NCI-H345 (cell line): ENCODE results near the gene NCOA5.

Experiments
- DNase-seq: peaks from one replicate; lab custom pipeline; 2025; lab: John Stamatoyannopoulos, UW

Gene NCOA5

DNA sequence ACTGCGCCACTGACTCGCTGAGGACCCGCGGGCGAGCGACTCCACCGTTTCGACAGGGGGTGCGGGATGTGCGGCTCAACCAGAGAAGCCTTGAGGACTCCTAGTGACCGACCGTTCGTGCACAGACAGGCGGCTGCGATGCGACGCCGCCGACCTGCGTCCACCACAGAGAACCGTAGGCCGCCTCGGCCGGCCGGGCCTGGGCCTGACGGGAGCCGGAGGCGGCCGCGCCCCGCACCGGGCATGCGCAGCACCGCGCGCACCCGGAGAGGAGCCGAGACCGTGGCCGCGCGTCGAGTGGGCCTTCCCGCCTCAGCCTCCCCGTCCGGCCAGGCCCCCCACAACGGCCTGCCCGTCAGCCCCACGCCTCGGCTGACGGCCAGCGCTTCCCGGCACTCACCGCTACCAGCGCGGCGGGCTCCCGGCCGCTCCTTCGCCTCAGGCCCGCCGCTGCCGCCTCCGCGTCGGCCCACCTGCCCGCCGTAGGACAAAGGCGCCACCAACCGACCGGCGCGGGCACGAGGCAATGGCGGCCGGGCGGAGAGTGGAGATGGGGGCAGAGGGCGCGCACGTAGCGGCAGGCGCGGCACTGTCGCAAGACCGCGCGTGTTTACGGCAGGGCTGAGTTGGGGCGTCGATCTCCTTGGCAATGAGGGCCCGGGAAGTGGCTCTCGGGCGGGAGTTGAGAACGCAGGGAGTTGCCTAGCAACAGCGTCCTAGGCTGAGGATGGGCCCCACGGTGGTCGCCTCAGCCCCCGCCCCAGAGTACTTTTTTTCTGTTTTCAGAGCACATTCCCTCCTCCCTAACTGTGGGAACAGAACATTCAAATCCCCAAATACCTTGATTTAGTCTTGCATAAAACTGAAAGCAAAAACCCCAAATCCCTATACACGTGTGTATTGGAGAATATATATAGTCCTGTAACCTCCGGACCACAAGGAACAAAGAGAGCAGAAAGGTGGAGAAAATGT, at the start of gene NCOA5:
TSS of gene NCOA5 (minus strand) at position 546 of the 972 bp plus-strand sequence. CDS start 10,538 bp downstream, outside the sequence.
- DNase-seq = peak; percentile 99

DNA sequence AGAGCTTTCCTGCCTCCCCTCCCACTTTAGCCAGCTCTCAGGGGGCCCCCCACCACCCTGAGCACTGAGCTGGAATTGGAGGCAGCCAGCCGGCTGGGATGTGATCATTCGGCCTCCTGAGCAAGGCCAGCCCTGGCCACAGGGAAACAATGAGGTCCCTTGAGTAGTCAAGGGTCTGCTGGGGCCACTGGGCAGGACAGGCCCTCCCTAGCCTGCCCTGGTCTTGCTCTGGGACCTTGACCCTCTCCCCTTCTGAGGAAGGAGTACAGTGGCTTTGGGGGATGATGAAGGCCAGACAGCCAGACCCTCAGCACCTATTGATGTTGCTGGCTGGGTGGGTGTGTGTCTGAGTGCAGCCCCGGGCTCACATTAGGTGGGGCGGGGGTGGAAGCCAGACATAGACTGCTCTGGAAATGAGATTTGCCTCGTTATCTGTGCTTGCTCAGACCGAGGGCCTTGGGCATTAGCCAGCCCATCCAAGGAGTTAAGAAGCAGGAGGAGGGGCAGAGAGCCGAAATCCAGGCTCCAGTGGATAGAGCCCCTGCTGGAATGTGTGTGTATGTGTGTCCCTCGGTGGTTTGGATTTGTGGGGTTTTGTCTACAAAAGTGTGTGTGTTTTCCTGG, 49.6 kb upstream of the NCOA5 start:
- DNase-seq = no peak

GRCh38 chr20:46137816-46138215, 48.1 kb upstream of the NCOA5 start:
- peak; percentile 63 for DNase-seq

- DNase-seq = peak; percentile 59
These were observed 46.3 kb upstream of the NCOA5 start for GRCh38 chr20:46135856-46136633.

- DNase-seq = peak; percentile 29
These were observed 45.0 kb upstream of the NCOA5 start for GRCh38 chr20:46134716-46135115.

DNA sequence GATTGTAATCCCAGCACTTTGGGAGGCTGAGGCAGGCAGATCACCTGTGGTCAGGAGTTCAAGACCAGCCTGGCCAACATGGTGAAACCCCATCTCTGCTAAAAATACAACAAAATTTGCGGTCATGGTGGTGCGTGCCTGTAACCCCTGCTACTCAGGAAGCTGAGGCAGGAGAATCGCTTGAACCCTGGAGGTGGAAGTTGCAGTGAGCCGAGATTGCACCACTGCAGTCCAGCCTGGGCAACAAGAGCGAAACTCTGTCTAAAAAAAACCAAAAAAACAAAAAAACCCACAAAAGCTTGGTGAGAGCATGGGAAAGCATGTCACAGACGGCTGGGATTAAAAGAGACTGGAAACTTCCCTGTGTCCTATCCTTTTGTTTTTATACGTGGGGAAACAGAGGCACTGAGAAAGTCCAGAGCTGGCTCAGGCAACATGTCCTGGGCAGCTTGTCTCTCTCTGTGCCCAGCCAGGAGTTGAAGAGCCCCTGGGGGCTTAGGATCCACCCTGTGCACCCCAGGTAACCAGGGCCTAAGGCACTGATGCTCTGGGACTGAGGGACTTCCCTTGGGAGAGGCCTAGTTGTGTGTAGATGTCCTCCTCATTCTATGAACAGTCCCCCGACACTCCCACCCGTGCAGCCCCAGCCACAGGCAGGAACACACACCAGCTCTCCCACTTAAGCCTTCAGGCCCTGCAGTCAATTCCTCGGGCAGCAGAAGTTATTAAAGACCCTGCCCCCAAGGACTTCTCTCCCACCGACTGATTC, 44.3 kb upstream of the NCOA5 start:
- DNase-seq = no peak

DNA sequence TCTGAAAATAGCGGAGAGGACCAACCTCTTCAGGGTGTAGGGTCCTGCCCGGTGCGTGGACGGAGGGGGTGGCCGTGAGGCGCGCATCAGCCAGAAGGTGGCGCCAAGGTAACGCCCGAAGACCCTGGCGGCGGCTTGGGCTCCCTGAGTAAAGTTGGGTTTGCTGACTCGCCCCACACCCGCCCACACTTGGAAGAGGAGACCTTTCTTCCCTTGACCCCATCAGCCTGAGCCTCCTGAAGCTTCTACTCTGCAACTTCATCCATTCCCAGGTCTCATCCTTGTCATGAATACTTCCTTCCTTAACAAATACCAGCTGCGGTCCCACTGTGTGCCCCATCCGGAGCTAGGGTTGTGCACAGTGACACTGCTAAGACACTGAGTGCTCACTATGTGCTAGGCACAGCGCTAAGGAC, 43.0 kb upstream of the NCOA5 start:
- DNase-seq = peak; percentile 75

DNA sequence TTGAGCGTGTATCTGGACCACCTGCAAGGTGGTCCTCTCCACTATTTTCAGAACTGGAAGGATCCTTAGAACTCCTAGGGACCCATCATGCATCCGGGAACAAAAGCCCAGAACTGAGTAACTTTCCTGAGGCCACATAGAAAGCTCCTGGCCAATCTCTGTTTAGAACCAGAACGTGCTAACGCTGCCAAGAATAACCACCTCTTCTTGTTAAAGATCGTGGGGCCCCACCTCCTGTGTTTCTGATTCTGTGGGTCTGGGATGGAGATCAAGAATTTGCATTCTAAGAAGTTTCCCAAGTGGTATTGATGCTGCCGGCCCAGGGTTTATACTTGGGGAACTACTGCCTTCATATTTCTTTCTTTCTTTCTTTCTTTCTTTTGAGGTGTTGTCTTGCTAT, 41.6 kb upstream of the NCOA5 start:
- no peak for DNase-seq

GRCh38 chr20:46130534-46130933, 40.8 kb upstream of the NCOA5 start:
- peak; percentile 95 for DNase-seq

- peak; percentile 83 for DNase-seq
These were observed 40.3 kb upstream of the NCOA5 start for GRCh38 chr20:46129955-46130481.

DNA sequence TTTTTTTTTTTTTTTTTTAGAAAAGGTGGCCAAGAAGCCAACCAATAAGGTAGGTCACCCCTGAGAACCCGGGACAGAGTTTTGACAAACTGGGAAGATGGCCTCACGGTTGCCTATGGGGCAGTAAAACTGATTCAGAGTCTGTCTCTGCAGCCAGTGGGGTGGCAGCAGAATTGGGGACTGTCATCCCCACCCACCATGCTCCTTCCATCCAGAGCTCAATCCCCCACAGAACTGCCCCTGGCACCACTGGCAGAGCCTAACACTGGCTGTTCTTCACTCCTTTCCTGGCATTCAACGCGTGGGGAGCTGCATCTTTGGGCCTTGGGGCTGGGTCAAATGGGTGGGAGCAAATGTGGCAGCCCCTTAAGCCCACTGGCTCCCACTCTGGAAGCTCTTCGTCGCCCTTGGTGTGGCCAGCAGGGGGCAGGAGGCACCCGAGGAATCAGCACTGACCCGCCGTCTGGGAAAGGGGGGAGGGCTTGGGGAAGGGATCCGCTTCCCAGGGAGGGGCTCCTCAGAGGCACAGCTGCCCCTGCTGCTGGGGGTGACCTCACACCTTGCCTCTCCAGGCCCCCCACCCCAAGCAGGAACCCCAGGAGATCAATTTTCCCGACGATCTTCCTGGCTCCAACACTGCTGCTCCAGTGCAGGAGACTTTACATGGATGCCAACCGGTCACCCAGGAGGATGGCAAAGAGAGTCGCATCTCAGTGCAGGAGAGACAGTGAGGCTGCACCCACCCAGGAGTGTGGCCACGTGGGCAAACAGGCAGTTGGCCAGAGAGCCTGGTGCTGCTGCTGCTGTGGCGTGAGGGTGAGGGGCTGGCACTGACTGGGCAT, 38.8 kb upstream of the NCOA5 start:
- DNase-seq = peak; percentile 64

GRCh38 chr20:46127396-46128010, 37.7 kb upstream of the NCOA5 start:
- DNase-seq = no peak

DNA sequence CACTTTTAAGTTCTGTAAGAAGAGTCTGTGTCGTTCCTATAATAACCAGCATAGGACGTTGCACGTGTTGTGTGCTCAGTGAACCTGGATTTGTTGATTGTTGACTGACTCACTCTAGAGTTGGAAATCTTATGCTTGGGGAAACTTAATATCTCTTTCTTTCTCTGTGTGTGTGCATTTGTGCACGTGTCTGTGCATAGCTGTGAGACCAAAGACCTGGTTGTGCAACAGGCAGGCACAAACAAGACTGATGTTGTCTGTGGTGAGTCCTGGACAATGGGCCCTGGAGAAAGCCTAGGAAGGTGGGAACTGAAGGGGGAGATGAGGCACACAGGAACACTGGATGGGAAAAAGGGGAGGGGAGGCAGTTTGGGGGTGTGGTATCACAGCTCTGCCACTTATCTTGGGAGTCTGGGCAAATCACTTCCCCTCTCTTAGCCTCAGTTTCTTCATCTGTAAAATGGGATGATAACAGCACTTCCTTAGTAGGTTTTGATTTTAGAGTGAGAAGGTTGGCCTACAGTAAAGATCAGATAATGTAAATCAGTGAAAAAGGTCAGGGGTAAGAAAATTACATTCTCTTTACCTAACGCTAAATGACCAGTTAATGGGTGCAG, 36.8 kb upstream of the NCOA5 start:
- DNase-seq = no peak

DNA sequence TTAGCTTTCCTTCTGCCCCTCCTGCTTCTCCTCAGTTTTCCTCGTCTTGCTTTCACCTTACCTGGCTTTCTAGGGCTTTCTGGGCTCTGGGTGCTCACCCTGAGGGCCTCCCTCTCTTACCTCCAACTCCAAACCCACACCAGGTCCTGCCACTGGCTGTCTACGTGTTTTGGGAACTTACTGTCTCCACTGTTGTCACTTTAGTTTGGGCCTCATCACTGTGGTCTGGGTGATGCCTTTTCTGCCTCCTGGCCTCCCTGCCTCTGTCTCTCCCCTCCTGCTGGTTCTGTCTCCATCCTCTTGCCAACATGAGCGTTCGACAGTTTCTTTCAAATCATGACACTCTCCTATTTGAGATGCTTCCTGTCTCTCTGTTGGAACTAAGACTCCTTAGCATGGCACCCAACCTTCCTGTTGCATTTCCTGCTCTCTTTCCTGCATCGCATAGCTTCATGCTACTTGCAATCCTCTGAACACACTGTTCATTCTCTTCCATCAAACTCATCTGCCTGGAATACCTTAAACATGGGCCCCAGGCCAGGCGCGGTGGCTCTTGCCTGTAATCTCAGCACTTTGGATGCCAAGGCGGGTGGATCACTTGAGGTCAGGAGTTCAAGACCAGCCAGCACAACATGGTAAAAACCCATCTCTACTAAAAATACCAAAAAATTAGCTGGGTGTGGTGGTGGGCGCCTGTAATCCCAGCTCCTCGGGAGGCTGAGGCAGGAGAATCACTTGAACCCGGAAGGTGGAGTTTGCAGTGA, 33.9 kb upstream of the NCOA5 start:
- DNase-seq = no peak

GRCh38 chr20:46122516-46123481, 33.0 kb upstream of the NCOA5 start:
- no peak for DNase-seq

GRCh38 chr20:46122071-46122470, 32.3 kb upstream of the NCOA5 start:
- no peak for DNase-seq

DNA sequence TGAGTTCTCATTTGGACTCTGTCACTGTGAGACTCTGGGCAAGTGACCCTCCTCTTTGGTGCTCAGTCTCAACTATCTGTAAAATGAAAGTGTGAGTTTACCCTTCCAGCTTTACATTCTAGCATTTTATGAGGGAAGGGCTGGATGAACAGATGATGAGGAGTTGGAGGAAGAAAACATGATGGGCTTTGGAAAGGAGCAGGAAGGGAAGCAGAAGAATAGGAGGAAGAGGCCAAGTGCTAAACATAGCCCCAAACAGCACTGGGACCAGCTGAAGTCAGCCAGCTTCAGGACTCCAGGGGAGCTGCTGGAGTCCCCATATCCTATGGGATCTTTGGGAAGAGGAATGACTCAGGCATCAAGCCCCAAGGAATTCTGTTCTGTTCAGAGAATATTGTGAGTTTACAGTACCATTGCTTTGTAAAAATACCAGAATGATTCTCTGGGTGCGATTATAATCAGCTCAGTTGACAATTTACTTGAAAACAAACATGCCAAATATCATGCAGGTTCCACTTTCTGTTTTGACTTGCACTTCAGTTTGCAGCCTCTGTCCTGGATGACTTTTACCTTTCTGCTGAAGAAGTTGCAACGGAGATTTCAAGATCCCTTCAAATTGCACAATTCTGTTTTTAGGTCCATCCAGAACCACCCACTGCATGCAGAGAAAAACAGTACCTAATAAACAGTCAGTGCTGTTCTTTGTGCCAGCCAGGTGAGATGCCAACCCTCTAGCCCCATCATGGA, 31.6 kb upstream of the NCOA5 start:
- DNase-seq = no peak
